Endothelial cell of umbilical vein (primary cell): ENCODE data around the gene SMIM30. TPM values are rescaled to one million over a fixed set of nuclear protein-coding genes. Genes with fewer than 3 reads are reported as not detected.

Experiments used
- BruUV-seq: library from RNA; stranded (reverse); fragments of 400-500 nt; replicated peaks from 2 replicates; lab custom pipeline; 2021; lab: Mats Ljungman, UMichigan
- CTCF ChIA-PET: fragments of 300-600, 350-600 bp; sonication (Branson Sonifier 250); formaldehyde crosslinking; loops from one replicate; lab custom pipeline; 2021; ENCODE audit warnings: antibody characterized with exemption, inconsistent platforms; lab: Charles Lee
- POLR2A ChIA-PET: fragments of 300-600, 350-600 bp; sonication (Branson Sonifier 250); formaldehyde crosslinking; loops from one replicate; lab custom pipeline; 2021; ENCODE audit warnings: antibody characterized with exemption, inconsistent platforms; lab: Charles Lee
- DNase-seq: peaks from one replicate; pipeline ENCODE4 v3.0.0-alpha.2; 2011; ENCODE audit warnings: low read depth, low spot score
- FAIRE-seq: peaks from 2 replicates; lab custom pipeline; 2011; peaks lifted over from hg19 to GRCh38; lab: Jason Lieb, UNC
- H2AFZ ChIP-seq: 2 replicates; pipeline ENCODE4 v1.6.0; 2012; ENCODE audit warnings: low read depth, low read length, control low read depth, inconsistent platforms
- H3K27ac ChIP-seq: 2 replicates; pipeline ENCODE4 v1.5.1; 2011; ENCODE audit warnings: low read depth, mild to moderate bottlenecking, control low read depth, low read length, moderate library complexity; ENCODE audit not compliant: insufficient read depth
- H3K27me3 ChIP-seq, 2 experiments: 2 replicates each; pipeline versions ENCODE4 v1.6.0 to v1.6.1; 2011; ENCODE audit warnings: low read length in 2 of 2, mixed read lengths in 1 of 2; ENCODE audit not compliant: control insufficient read depth in 2 of 2, insufficient read depth in 2 of 2
- H3K36me3 ChIP-seq, 2 experiments: 2 replicates in 1 of 2; 3 replicates in 1 of 2; pipeline ENCODE4 v1.5.1; 2011; ENCODE audit warnings: low read length in 2 of 2, mild to moderate bottlenecking in 1 of 2, moderate library complexity in 1 of 2; ENCODE audit not compliant: control insufficient read depth in 2 of 2, insufficient read depth in 2 of 2; ENCODE audit errors: extremely low read depth in 1 of 2
- H3K4me1 ChIP-seq: 3 replicates; pipeline ENCODE4 v1.5.1; 2011; ENCODE audit warnings: mild to moderate bottlenecking, low read length; ENCODE audit not compliant: control insufficient read depth, insufficient read depth; ENCODE audit errors: extremely low read depth
- H3K4me2 ChIP-seq: 2 replicates; pipeline ENCODE4 v1.6.1; 2011; ENCODE audit warnings: low read length, control low read depth, mixed read lengths; ENCODE audit not compliant: insufficient read depth
- H3K4me3 ChIP-seq, 3 experiments: fragments of 200-600 bp in 1 of 3; sonication (generic), shearing (Covaris generic) in 1 of 3; replicated peaks in 1 of 3; 2 replicates each; pipeline ENCODE4 v1.5.1; 2011 to 2016; ENCODE audit warnings: control low read depth in 3 of 3, low read length in 3 of 3, mild to moderate bottlenecking in 2 of 3, inconsistent platforms in 1 of 3, low read depth in 1 of 3, moderate library complexity in 1 of 3; ENCODE audit not compliant: insufficient read depth in 1 of 3
- H3K79me2 ChIP-seq: 2 replicates; pipeline ENCODE4 v1.6.0; 2012; ENCODE audit warnings: low read length, inconsistent platforms; ENCODE audit not compliant: control insufficient read depth, insufficient read depth
- H3K9ac ChIP-seq: replicated peaks from 2 replicates; pipeline ENCODE3; 2011; ENCODE audit warnings: low read length, control low read depth; ENCODE audit not compliant: insufficient read depth; ENCODE audit errors: extremely low read depth
- H3K9me1 ChIP-seq: replicated peaks from 3 replicates; pipeline ENCODE4 v1.6.0; 2011; ENCODE audit warnings: mild to moderate bottlenecking, low read length; ENCODE audit not compliant: control insufficient read depth, insufficient read depth; ENCODE audit errors: extremely low read depth
- H3K9me3 ChIP-seq: replicated peaks from 2 replicates; pipeline ENCODE4 v1.5.1; 2012; ENCODE audit warnings: low read length, inconsistent platforms; ENCODE audit not compliant: control insufficient read depth, insufficient read depth
- H4K20me1 ChIP-seq: replicated peaks from 2 replicates; pipeline ENCODE3; 2011; ENCODE audit warnings: mild to moderate bottlenecking, low read length; ENCODE audit not compliant: control insufficient read depth, insufficient read depth; ENCODE audit errors: extremely low read depth
- EZH2 ChIP-seq: IDR thresholded peaks from 2 replicates; pipeline ENCODE4 v1.6.1; 2012; ENCODE audit warnings: borderline replicate concordance, low read depth, mild to moderate bottlenecking, moderate library complexity, low read length, inconsistent platforms; ENCODE audit not compliant: severe bottlenecking
- FOS ChIP-seq: IDR thresholded peaks from 2 replicates; pipeline ENCODE4 v1.6.1; 2011; ENCODE audit warnings: mild to moderate bottlenecking, low read length, moderate library complexity, borderline replicate concordance; ENCODE audit not compliant: insufficient read depth
- GATA2 ChIP-seq: IDR thresholded peaks from 2 replicates; pipeline ENCODE4 v1.7.0; 2011; ENCODE audit warnings: low read depth, mild to moderate bottlenecking, moderate library complexity, mixed read lengths, low read length; ENCODE audit not compliant: insufficient read length, insufficient read depth
- JUN ChIP-seq: IDR thresholded peaks from 2 replicates; pipeline ENCODE4 v1.6.1; 2011; ENCODE audit warnings: borderline replicate concordance, low read depth; ENCODE audit not compliant: insufficient read length, insufficient read depth
- MYC ChIP-seq: IDR thresholded peaks from one replicate; pipeline ENCODE4 v1.6.1; 2011; ENCODE audit warnings: mild to moderate bottlenecking, low read depth, low read length
- POLR2A ChIP-seq: IDR thresholded peaks from 2 replicates; pipeline ENCODE4 v1.6.1; 2012; ENCODE audit warnings: low read depth, mild to moderate bottlenecking, control low read depth, low read length
- POLR2AphosphoS5 ChIP-seq: IDR thresholded peaks from 2 replicates; pipeline ENCODE4 v1.6.1; 2012; ENCODE audit warnings: low read depth, mild to moderate bottlenecking, control low read depth, low read length, moderate library complexity; ENCODE audit not compliant: insufficient read depth
- dilution Hi-C: fragments of 300-500 bp; cut with MboI; formaldehyde crosslinking; loops from one replicate; pipeline ENCODE4 v1.15.0; 2019; ENCODE audit warnings: low sequenced_read_pairs; ENCODE audit not compliant: extremely low pct_ligation_motif_present
- intact Hi-C: fragments of 100-400 bp; cut with micrococcal nuclease; formaldehyde crosslinking; loops from one replicate; pipeline ENCODE4 v1.10.0; 2022
- polyA plus RNA-seq, 4 experiments: library from polyadenylated mRNA; depleted of rRNA in 3 of 4; stranded (reverse) in 3 of 4; unstranded in 1 of 4; fragments of >200 nt; gene quantifications; 2 replicates each; pipeline versions ENCODE4 v1.2.1 to v1.2.3, GENCODE V29; 2011 to 2012; ENCODE audit warnings: missing spikeins in 1 of 4
- total RNA-seq: library from RNA; stranded (reverse); gene quantifications from 2 replicates; pipeline ENCODE4 v1.2.3, GENCODE V29; 2021
- TF ChIP-seq, protein P1 (sequence below), 2 donors: IDR thresholded peaks; 1 replicate in 1 of 2; 2 replicates in 1 of 2; pipeline ENCODE4 v1.5.1; 2011; ENCODE audit warnings: low read length in 2 of 2, mild to moderate bottlenecking in 2 of 2, moderate library complexity in 2 of 2, control low read depth in 1 of 2, inconsistent platforms in 1 of 2, low read depth in 1 of 2; ENCODE audit not compliant: insufficient read depth in 1 of 2; ENCODE audit errors: extremely low read depth in 1 of 2
- TF ChIP-seq, protein P2 (sequence below): IDR thresholded peaks from 2 replicates; pipeline ENCODE4 v1.6.1; 2011; ENCODE audit not compliant: insufficient read depth, insufficient read length

Gene SMIM30
- total and polyA plus RNA-seq, 2 donors (not counting 3 experiments of a cell fraction or from before 2014, with no cell fraction given): 26.3 to 39.1 TPM

DNA sequence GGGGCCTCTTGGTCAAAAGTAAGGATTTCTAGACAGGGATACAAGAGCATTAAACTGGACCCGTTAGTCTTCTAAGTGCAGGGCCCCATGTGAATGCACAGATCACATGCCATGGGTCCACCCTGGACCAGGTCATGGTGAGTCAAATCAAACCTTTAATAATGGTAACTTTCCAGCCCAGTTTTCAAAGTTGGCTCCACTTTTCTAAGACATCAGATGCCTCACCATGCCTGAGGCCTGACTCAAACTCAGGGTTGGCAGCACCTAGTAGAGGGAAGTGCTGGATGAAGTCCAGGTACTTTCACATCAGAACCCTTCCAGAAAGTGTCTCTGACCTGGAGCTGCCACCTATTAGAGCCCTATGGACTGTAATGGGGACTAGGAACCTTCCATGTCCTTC is 9.7 kb upstream of the SMIM30 start:
- H2AFZ ChIP-seq: no peak overlapping the region
- H3K4me1 ChIP-seq: no peaks in the 10 kb centered on the region
- no peak overlapping the region for H3K27ac ChIP-seq
- H4K20me1 ChIP-seq: no peaks in the 10 kb centered on the region
- ChIA-PET POLR2A (no interaction called here), CTCF (interaction anchor here (1.4 kb wide), 1 partner anchor 12 kb away, joined by 3 read pairs; no protein-coding TSS in a partner anchor)
- H3K9ac ChIP-seq: no peak overlapping the region
- peaks cover 3 to 4% of the 10 kb centered on the region in 2 experiments for H3K27me3 ChIP-seq
- no peak overlapping the region for H3K4me3 ChIP-seq
- no peaks in the 10 kb centered on the region for H3K9me1 ChIP-seq
- no peaks in the 10 kb centered on the region for H3K36me3 ChIP-seq
- no TSS peak for BruUV-seq
- no peaks in the 10 kb centered on the region for H3K79me2 ChIP-seq
- no peak overlapping the region for H3K4me2 ChIP-seq
- no peaks in the 10 kb centered on the region for H3K9me3 ChIP-seq
- intact Hi-C loops (no loop called here), dilution Hi-C loops (no loop called here)
- DNase-seq: no peak
- no peak for FAIRE-seq
- TF ChIP-seq FOS (no peak), EZH2 (no peak), MYC (no peak), POLR2AphosphoS5 (no peak), POLR2A (no peak), JUN (no peak), GATA2 (no peak)
- TF ChIP-seq, protein P1, sequence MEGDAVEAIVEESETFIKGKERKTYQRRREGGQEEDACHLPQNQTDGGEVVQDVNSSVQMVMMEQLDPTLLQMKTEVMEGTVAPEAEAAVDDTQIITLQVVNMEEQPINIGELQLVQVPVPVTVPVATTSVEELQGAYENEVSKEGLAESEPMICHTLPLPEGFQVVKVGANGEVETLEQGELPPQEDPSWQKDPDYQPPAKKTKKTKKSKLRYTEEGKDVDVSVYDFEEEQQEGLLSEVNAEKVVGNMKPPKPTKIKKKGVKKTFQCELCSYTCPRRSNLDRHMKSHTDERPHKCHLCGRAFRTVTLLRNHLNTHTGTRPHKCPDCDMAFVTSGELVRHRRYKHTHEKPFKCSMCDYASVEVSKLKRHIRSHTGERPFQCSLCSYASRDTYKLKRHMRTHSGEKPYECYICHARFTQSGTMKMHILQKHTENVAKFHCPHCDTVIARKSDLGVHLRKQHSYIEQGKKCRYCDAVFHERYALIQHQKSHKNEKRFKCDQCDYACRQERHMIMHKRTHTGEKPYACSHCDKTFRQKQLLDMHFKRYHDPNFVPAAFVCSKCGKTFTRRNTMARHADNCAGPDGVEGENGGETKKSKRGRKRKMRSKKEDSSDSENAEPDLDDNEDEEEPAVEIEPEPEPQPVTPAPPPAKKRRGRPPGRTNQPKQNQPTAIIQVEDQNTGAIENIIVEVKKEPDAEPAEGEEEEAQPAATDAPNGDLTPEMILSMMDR (IDR thresholded peaks at IDR 0.05; ENCODE audit: extremely low read depth in 1 of 2, insufficient read depth in 1 of 2, low read depth in 1 of 2, low read length in 2 of 2): no peak
- TF ChIP-seq, protein P2, sequence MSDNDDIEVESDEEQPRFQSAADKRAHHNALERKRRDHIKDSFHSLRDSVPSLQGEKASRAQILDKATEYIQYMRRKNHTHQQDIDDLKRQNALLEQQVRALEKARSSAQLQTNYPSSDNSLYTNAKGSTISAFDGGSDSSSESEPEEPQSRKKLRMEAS: no peak
